ENCODE data around the gene RPL4.

DNA sequence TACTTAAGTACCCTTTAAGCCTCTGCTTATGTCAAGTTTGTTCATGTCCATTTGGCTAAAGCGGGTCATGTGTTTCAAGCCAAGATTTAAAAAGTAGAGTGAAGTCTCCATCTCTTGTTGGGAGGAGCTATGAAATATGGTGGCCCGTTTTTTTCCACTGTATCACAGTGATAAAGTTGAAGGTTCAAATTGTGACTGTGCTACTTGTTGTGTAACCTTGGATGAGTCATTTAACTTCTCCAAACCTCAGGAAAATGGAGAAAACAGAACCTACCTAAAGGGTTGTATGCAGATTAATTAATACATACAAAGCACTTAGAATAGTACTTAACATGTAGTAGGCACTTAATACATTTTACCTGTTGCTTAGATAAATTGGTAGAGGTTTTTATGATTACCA, 50.5 kb downstream of the RPL4 start:
- TF ChIP-seq, protein P1, sequence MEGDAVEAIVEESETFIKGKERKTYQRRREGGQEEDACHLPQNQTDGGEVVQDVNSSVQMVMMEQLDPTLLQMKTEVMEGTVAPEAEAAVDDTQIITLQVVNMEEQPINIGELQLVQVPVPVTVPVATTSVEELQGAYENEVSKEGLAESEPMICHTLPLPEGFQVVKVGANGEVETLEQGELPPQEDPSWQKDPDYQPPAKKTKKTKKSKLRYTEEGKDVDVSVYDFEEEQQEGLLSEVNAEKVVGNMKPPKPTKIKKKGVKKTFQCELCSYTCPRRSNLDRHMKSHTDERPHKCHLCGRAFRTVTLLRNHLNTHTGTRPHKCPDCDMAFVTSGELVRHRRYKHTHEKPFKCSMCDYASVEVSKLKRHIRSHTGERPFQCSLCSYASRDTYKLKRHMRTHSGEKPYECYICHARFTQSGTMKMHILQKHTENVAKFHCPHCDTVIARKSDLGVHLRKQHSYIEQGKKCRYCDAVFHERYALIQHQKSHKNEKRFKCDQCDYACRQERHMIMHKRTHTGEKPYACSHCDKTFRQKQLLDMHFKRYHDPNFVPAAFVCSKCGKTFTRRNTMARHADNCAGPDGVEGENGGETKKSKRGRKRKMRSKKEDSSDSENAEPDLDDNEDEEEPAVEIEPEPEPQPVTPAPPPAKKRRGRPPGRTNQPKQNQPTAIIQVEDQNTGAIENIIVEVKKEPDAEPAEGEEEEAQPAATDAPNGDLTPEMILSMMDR (IDR thresholded peaks at IDR 0.05): no peak
- no peak for TF ChIP-seq EP300 (IDR thresholded peaks at IDR 0.05)
- no peak for TF ChIP-seq POLR2AphosphoS5 (IDR thresholded peaks at IDR 0.05)

Data from upper lobe of left lung (tissue), 4 donors.